HuH-7.5 (cell line): ENCODE data around the gene GULP1.

Experiments
- DNase-seq: peaks from one replicate; pipeline ENCODE4 v3.0.0; 2011; ENCODE audit warnings: low spot score

Gene GULP1

DNA sequence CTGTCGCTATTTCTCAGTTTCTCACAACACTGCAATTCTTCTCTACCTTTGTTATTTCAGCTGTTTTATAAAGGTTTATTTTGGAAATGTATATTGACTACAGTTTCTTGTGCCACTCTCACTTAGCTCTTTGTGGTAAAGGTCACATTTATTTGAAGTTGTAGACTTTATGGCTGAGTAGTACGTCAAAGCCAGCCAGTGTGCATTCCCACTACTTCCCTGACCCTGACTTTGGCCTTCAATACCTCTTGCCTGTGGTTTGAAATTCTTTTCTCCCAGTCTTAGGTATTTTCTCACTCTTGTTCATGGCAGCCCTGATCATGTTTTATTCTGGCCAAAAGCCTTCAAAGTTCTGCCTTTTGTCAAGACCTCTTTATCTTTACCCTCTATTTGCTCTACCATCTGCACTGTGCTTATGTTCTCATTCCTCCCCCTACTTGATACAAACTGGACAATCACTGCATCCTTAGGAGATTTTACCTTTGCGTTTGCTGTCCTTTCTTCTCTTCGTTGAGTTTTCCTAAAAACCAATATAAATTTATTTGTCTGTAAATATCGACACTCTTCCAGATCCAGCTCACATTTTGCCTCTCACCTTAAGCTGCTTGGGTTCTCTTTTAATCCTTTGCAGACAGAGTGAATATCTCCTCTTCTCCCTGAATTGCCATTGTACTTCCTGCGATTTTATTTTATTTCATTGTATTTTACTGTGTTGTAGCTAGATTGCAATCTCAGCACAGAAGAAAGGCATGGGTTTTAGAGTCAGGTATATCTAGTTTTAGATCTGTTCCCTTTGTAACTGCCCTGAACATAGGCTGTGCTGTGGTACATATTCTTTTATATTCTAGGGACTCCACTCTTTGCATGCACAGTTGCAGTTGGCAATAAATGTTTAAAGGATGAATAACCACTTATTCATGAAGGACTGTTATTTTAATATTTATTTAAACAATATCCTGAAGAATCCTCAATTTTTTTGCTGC lies 31.2 kb downstream of the GULP1 start:
- no peak for DNase-seq

DNA sequence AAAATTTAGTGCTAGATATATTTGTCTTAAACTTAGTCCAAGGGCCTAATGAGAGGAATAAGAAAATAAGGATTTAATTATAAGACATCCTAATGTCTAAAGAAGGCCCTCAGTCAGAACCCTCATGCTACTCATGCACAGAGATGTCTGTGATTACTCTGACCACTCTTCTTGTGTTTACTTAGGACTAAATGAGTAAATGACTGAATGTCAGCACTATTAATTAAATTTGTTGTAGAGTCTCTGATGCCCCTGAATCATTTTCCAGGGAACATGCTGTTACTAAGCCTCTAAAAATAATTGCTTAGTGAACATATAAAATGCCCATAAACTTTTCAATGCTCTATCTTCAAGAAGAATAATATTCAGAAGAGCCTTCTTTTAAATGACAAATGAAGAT lies 32.4 kb downstream of the GULP1 start:
- no peak for DNase-seq

GRCh38 chr2:188326290-188326668 lies 34.6 kb downstream of the GULP1 start:
- no peak for DNase-seq

GRCh38 chr2:188326669-188327301 lies 35.1 kb downstream of the GULP1 start:
- DNase-seq = peak; percentile 11

GRCh38 chr2:188327518-188328213 lies 36.0 kb downstream of the GULP1 start:
- no peak for DNase-seq

DNA sequence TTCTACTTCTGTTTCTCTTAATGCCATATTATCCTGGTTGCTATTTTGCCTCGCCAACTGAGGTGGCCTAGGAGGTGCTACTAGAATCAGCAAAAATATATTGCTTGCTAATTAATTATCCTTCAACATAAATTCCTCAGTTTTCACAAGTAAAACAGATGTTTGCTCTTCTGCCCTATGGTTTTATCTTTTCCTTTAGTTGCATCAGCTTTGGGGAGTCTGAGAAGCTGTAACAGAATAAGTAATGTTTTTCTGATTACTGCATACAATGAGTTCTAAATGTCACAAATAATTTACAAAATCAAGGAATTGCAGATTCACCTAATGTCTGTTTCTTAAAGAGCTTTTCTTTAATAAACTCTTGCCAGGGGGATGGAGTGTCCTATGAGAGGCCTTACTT lies 36.7 kb downstream of the GULP1 start:
- no peak for DNase-seq

DNA sequence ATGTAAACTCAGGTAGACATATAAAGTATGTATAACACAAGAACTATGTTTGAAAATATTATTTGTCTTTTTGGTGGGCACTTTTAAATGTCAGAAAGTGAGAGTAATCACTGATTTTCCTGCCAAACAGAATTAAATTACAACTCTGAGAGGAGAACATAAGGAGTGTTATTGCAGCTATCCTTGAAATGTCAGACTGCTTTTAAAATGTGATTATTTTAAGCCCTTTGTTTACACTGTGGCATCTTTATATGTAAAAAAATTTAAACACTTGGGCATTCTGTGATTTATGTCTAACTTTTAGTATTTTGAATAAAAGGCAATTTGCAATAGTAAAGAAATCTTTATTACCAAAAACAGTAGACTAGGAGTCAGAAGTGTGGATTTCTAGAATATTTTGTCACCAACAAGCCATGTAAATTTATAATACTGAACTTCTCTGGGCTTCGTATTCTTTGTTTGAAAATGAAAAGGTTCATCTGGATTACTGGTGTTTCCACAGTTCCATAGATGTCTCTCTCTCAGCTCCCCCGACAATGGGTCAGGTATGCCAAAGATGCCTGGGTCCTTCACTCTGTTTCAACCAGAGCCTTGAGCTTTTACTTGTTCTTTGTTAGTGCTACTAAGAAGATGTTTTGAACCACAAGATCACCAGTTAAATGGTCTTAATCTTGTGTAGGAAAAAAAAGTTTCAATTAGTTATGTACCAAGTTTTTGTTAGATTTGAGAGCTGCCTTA lies 38.8 kb downstream of the GULP1 start:
- no peak for DNase-seq

- DNase-seq = no peak
These were observed 40.9 kb downstream of the GULP1 start for GRCh38 chr2:188332619-188333018.

GRCh38 chr2:188333751-188334524 lies 42.3 kb downstream of the GULP1 start:
- no peak for DNase-seq

DNA sequence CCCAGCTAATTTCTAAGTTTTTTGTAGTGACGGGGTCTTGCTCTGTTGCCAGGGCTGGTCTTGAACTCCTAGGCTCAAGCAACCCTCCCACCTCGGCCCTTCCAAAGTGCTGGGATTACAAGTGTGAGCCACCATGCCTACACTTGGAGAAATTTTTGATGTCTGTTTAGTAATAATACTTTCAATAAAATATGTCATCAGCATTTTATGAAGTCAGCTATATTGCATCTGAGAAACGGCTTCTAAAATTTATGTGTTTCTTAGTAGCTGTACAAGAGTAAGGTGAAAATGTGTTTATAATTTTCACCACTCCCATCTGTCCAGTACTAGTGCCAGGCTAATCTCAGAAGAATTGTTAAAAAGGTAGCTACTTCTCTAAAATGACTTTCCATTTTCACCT lies 46.8 kb downstream of the GULP1 start:
- no peak for DNase-seq

GRCh38 chr2:188340257-188340656 lies 48.6 kb downstream of the GULP1 start:
- no peak for DNase-seq

DNA sequence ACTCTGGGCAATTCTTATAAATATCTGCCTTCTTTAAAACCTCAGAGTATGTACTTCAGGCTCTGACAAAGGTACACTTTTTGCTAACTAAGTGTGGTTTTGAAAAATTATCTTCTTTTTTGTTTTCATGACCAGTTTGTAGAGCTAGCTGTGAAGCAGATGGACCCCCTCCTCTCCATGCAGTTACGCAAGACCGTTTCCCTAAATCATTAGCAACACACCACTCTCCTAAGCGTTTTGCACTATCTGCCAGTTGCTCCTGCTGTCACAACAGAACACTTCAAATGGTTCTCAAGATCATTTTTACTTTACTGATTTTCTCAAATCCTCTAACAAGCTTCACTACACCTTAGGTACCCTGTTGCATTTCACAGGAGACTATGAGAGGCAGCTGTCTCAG lies 53.3 kb downstream of the GULP1 start:
- DNase-seq = no peak

GRCh38 chr2:188345426-188345825 lies 53.8 kb downstream of the GULP1 start:
- DNase-seq = no peak

GRCh38 chr2:188345831-188346458 lies 54.3 kb downstream of the GULP1 start:
- DNase-seq = no peak

- DNase-seq = no peak
These were observed 57.3 kb downstream of the GULP1 start for GRCh38 chr2:188349019-188349418.

- DNase-seq = no peak
These were observed 61.6 kb downstream of the GULP1 start for GRCh38 chr2:188353282-188353681.

DNA sequence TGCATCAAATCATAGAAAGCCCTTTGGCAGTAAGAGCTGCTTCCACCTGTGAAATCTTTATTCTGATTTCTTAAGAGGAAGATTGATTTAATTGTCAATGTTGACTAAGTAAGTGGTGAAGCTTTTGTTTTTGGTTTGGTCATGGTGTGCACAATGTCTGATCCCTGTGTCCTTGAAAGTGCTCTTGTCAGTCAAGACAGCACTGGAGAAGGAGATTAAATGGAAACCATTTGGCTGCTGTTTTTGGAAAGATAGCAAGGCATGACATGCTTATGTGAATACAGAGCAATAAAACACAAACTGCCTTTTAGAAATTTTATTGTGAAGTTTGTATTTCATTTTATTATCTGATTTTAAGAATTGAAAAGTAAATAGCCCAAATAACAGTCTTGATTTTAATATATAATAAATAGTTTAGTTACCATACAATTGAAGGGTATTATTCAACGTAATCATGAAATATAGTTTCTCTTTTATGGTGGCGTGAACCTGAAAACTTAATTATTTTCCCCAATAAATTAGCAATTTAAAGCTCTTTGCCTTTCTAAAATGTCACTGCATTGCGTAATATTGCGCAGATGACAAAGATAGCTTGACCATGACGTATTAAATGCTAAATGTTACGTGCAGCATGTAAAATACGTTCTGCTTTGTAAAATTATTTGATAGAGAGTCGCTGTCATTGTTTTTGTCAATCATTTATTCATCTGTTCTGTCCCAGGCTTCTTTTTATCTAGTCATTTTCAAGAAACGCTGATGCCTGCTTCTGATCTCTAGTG lies 69.0 kb downstream of the GULP1 start:
- DNase-seq = no peak

GRCh38 chr2:188364033-188364630 lies 72.5 kb downstream of the GULP1 start:
- no peak for DNase-seq

DNA sequence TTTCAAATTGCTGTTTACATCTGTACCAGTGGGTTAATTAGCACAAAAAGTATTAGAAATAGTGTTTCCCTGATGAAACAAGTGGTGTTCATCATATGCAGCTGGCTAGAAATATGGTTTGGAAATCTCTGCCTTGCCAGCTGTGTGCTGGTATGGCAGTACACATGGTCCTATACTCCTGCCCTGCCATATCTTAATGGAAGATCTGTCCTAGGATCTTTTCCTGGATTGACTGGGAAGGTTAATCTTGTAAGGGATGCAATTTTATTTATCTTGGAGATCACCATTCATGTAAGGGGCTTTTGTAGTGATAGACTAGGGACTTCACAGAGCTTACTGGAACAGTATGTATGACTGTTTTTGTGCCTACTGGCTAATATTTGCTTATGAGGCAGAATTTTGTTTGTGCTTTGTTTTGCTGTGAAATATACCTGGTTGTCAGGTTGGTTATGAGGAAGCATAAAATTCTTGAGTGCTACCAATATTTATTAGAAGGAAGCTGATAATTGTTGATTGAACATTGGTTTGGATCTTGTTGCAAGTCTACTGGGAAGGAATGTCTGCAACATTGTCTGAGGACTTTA lies 73.5 kb downstream of the GULP1 start:
- DNase-seq = no peak
